Measurements from ENCODE around the gene DCPS. TPM values are rescaled to one million over a fixed set of nuclear protein-coding genes. Genes with fewer than 3 reads are reported as not detected.

Gene DCPS
- polyA plus RNA-seq, 4 donors: 10.5 to 16.3 (median 15.0) TPM

Other genes starting within 250 kb of the DCPS start
- 100 to 1,000 TPM in 1 of 4 donors, 10 to 100 TPM in 3; 24.6 to 136 (median 28.3) TPM for gene CDON, start 241.2 kb upstream of the DCPS start, polyA plus RNA-seq (ENCODE audit: insufficient read length in 4 of 4)
- gene RPUSD4, start 92.4 kb upstream of the DCPS start, polyA plus RNA-seq (ENCODE audit: insufficient read length in 4 of 4): 10 to 100 TPM; 29.1 to 38.6 (median 30.4) TPM
- gene FAM118B, start 92.3 kb upstream of the DCPS start, polyA plus RNA-seq (ENCODE audit: insufficient read length in 4 of 4): 10 to 100 TPM; 28.6 to 33.4 (median 30.1) TPM
- 10 to 100 TPM; 80.2 to 97.6 (median 83.9) TPM for gene SRPRA, start 35.2 kb upstream of the DCPS start, polyA plus RNA-seq (ENCODE audit: insufficient read length in 4 of 4)
- 10 to 100 TPM; 24.1 to 62.3 (median 32.9) TPM for gene FOXRED1, start 34.9 kb upstream of the DCPS start, polyA plus RNA-seq (ENCODE audit: insufficient read length in 4 of 4)
- gene TIRAP, start 21.0 kb upstream of the DCPS start, polyA plus RNA-seq (ENCODE audit: insufficient read length in 4 of 4): 10 to 100 TPM in 3 of 4 donors, 1 to 10 TPM in 1; 9.4 to 16.8 (median 11.2) TPM
- gene ST3GAL4, start 51.6 kb downstream of the DCPS start, polyA plus RNA-seq (ENCODE audit: insufficient read length in 4 of 4): 10 to 100 TPM; 17.0 to 33.6 (median 19.9) TPM